ENCODE measurements around the gene EPHA3.

The EPHA3 gene

GRCh38 chr3:89239774-89240173 is 132.4 kb downstream of the EPHA3 start:
- FAIRE-seq (no peak), DNase-seq (ENCODE audit: insufficient read length, low spot score) (no peak)
- TF ChIP-seq SPI1 (IDR thresholded peaks at IDR 0.05; ENCODE audit: low read depth, low read length) (no peak), PAX5 (IDR thresholded peaks at IDR 0.05; ENCODE audit: insufficient read depth, low read length, severe bottlenecking) (no peak), POLR2AphosphoS5 (IDR thresholded peaks at IDR 0.05; ENCODE audit: low read depth, low read length) (no peak), POLR2A (IDR thresholded peaks at IDR 0.05; ENCODE audit: low read depth, low read length) (no peak), POU2F2 (IDR thresholded peaks at IDR 0.05; ENCODE audit: low read depth, low read length) (no peak), TAF1 (IDR thresholded peaks at IDR 0.05; ENCODE audit: low read depth, low read length) (no peak)

- DNase-seq (ENCODE audit: insufficient read length, low spot score) (no peak), FAIRE-seq (no peak)
- TF ChIP-seq POLR2AphosphoS5 (IDR thresholded peaks at IDR 0.05; ENCODE audit: low read depth, low read length) (no peak), POLR2A (IDR thresholded peaks at IDR 0.05; ENCODE audit: low read depth, low read length) (no peak), PAX5 (IDR thresholded peaks at IDR 0.05; ENCODE audit: insufficient read depth, low read length, severe bottlenecking) (no peak), SPI1 (IDR thresholded peaks at IDR 0.05; ENCODE audit: low read depth, low read length) (no peak), POU2F2 (IDR thresholded peaks at IDR 0.05; ENCODE audit: low read depth, low read length) (no peak), TAF1 (IDR thresholded peaks at IDR 0.05; ENCODE audit: low read depth, low read length) (no peak)
Observed at GRCh38 chr3:89245612-89246011, 138.2 kb downstream of the EPHA3 start.

DNA sequence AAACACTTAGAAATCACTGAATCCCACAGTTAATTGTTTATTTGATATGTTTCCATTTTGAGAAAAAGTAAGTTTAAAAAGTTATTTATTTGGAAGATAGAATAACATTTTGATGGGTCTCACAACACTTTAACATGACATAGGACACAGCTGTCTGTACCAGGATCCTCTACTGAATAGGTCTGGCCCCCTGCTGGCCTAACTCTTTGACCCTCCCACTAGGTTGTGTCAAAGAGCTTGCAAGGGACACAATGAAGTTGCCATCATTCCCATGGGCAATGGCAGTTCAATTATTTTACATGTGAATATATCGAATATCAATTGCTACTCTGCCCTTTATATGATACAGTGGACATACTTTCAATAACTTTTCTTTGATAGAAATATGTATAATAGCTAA is 138.9 kb downstream of the EPHA3 start:
- DNase-seq (ENCODE audit: insufficient read length, low spot score) = no peak
- TF ChIP-seq SPI1 (IDR thresholded peaks at IDR 0.05; ENCODE audit: low read depth, low read length) (no peak), POLR2A (IDR thresholded peaks at IDR 0.05; ENCODE audit: low read depth, low read length) (no peak), POU2F2 (IDR thresholded peaks at IDR 0.05; ENCODE audit: low read depth, low read length) (no peak), PAX5 (IDR thresholded peaks at IDR 0.05; ENCODE audit: insufficient read depth, low read length, severe bottlenecking) (no peak), TAF1 (IDR thresholded peaks at IDR 0.05; ENCODE audit: low read depth, low read length) (no peak), POLR2AphosphoS5 (IDR thresholded peaks at IDR 0.05; ENCODE audit: low read depth, low read length) (no peak)
- no peak for FAIRE-seq

- no peak for FAIRE-seq
- no peak for TF ChIP-seq SPI1 (IDR thresholded peaks at IDR 0.05; ENCODE audit: low read depth, low read length)
- TF ChIP-seq POLR2AphosphoS5 (IDR thresholded peaks at IDR 0.05; ENCODE audit: low read depth, low read length) = no peak
- no peak for TF ChIP-seq POLR2A (IDR thresholded peaks at IDR 0.05; ENCODE audit: low read depth, low read length)
- no peak for TF ChIP-seq TAF1 (IDR thresholded peaks at IDR 0.05; ENCODE audit: low read depth, low read length)
- no peak for TF ChIP-seq POU2F2 (IDR thresholded peaks at IDR 0.05; ENCODE audit: low read depth, low read length)
- TF ChIP-seq PAX5 (IDR thresholded peaks at IDR 0.05; ENCODE audit: insufficient read depth, low read length, severe bottlenecking) = no peak
- no peak for DNase-seq (ENCODE audit: insufficient read length, low spot score)
Observed at GRCh38 chr3:89250742-89251141, 143.3 kb downstream of the EPHA3 start.

GRCh38 chr3:89252016-89252415 is 144.6 kb downstream of the EPHA3 start:
- TF ChIP-seq SPI1 (IDR thresholded peaks at IDR 0.05; ENCODE audit: low read depth, low read length) (no peak), TAF1 (IDR thresholded peaks at IDR 0.05; ENCODE audit: low read depth, low read length) (no peak)
- FAIRE-seq = no peak

DNA sequence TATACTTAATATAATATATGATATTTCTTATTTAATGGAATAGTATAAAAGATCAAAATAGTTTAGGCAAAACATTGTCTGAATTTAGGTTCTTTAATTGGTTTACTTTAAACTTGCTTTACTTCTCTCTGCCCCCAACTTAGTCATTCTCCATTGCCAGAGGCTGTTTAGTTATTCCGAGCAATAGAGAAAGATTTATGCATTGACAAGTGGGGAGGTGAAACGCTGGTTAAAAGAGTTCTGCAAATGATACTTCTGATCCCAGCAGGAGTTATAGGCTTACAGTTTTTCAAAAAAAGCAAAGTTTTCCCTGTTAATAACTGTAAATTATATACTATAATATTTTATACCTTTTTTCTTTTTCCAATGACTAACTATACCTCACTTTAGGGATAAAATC is 145.4 kb downstream of the EPHA3 start:
- DNase-seq (ENCODE audit: insufficient read length, low spot score) = no peak
- FAIRE-seq = no peak
- TF ChIP-seq POLR2AphosphoS5 (IDR thresholded peaks at IDR 0.05; ENCODE audit: low read depth, low read length) (no peak), POLR2A (IDR thresholded peaks at IDR 0.05; ENCODE audit: low read depth, low read length) (no peak), SPI1 (IDR thresholded peaks at IDR 0.05; ENCODE audit: low read depth, low read length) (no peak), POU2F2 (IDR thresholded peaks at IDR 0.05; ENCODE audit: low read depth, low read length) (no peak), PAX5 (IDR thresholded peaks at IDR 0.05; ENCODE audit: insufficient read depth, low read length, severe bottlenecking) (no peak), TAF1 (IDR thresholded peaks at IDR 0.05; ENCODE audit: low read depth, low read length) (no peak)

More at GRCh38 chr3:89252016-89252415, 144.6 kb downstream of the EPHA3 start:
- DNase-seq (ENCODE audit: insufficient read length, low spot score) = no peak

DNA sequence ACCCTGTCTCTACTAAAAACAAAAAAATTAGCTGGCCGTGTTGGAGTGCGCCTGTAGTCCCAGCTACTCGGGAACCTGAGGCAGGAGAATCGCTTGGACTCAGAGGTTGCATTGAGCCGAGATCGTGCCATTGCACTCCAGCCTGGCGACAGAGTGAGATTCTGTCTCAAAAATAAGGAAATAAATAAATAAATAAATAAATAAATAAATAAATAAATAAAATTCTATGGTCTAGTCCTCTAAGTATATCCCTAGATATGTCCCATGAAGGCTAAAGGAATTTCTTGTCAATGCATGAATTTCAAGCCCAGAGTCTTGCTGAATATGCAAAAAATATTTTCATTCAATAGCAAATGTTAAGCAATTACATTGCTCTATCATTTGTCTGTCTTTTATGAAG is 149.0 kb downstream of the EPHA3 start:
- DNase-seq (ENCODE audit: insufficient read length, low spot score) (no peak), FAIRE-seq (no peak)
- TF ChIP-seq PAX5 (IDR thresholded peaks at IDR 0.05; ENCODE audit: insufficient read depth, low read length, severe bottlenecking) (no peak), POLR2AphosphoS5 (IDR thresholded peaks at IDR 0.05; ENCODE audit: low read depth, low read length) (no peak), POU2F2 (IDR thresholded peaks at IDR 0.05; ENCODE audit: low read depth, low read length) (no peak), POLR2A (IDR thresholded peaks at IDR 0.05; ENCODE audit: low read depth, low read length) (no peak), SPI1 (IDR thresholded peaks at IDR 0.05; ENCODE audit: low read depth, low read length) (no peak), TAF1 (IDR thresholded peaks at IDR 0.05; ENCODE audit: low read depth, low read length) (no peak)

GRCh38 chr3:89256882-89257281 is 149.5 kb downstream of the EPHA3 start:
- no peak for DNase-seq (ENCODE audit: insufficient read length, low spot score)
- TF ChIP-seq POLR2A (IDR thresholded peaks at IDR 0.05; ENCODE audit: low read depth, low read length) (no peak), POU2F2 (IDR thresholded peaks at IDR 0.05; ENCODE audit: low read depth, low read length) (no peak), POLR2AphosphoS5 (IDR thresholded peaks at IDR 0.05; ENCODE audit: low read depth, low read length) (no peak), PAX5 (IDR thresholded peaks at IDR 0.05; ENCODE audit: insufficient read depth, low read length, severe bottlenecking) (no peak), SPI1 (IDR thresholded peaks at IDR 0.05; ENCODE audit: low read depth, low read length) (no peak), TAF1 (IDR thresholded peaks at IDR 0.05; ENCODE audit: low read depth, low read length) (no peak)
- FAIRE-seq = no peak

- no peak for TF ChIP-seq PAX5 (IDR thresholded peaks at IDR 0.05; ENCODE audit: insufficient read depth, low read length, severe bottlenecking)
- no peak for TF ChIP-seq TAF1 (IDR thresholded peaks at IDR 0.05; ENCODE audit: low read depth, low read length)
- TF ChIP-seq SPI1 (IDR thresholded peaks at IDR 0.05; ENCODE audit: low read depth, low read length) = no peak
- TF ChIP-seq POU2F2 (IDR thresholded peaks at IDR 0.05; ENCODE audit: low read depth, low read length) = no peak
- TF ChIP-seq POLR2AphosphoS5 (IDR thresholded peaks at IDR 0.05; ENCODE audit: low read depth, low read length) = no peak
- no peak for TF ChIP-seq POLR2A (IDR thresholded peaks at IDR 0.05; ENCODE audit: low read depth, low read length)
- DNase-seq (ENCODE audit: insufficient read length, low spot score) (no peak), FAIRE-seq (no peak)
Observed at GRCh38 chr3:89260721-89261120, 153.3 kb downstream of the EPHA3 start.

DNA sequence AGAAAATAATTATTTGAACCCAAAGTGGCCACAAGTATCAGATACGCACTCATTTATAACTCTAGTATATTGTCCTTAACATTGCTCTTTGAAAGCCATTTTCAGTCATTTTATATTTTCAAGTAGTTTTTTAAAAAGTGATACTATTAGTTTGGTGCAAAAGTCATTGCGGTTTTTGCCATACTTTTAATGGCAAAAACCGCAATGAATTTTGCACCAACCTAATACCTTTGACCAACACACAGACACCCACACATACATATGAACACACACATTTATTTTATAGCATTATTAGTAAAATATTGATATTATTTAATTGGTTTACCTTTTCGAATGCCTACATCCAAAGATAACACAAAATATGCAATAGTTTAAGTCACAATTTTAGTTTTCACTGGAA is 154.3 kb downstream of the EPHA3 start:
- FAIRE-seq (no peak), DNase-seq (ENCODE audit: insufficient read length, low spot score) (no peak)
- no peak for TF ChIP-seq POLR2A (IDR thresholded peaks at IDR 0.05; ENCODE audit: low read depth, low read length)
- no peak for TF ChIP-seq POU2F2 (IDR thresholded peaks at IDR 0.05; ENCODE audit: low read depth, low read length)
- no peak for TF ChIP-seq TAF1 (IDR thresholded peaks at IDR 0.05; ENCODE audit: low read depth, low read length)
- TF ChIP-seq SPI1 (IDR thresholded peaks at IDR 0.05; ENCODE audit: low read depth, low read length) = no peak
- no peak for TF ChIP-seq PAX5 (IDR thresholded peaks at IDR 0.05; ENCODE audit: insufficient read depth, low read length, severe bottlenecking)
- TF ChIP-seq POLR2AphosphoS5 (IDR thresholded peaks at IDR 0.05; ENCODE audit: low read depth, low read length) = no peak
